HepG2 (cell line): Measurements from ENCODE around the gene ZNF213. TPM values are rescaled to one million over a fixed set of nuclear protein-coding genes. Genes with fewer than 3 reads are reported as not detected.

Experiments used
- ATF7 ChIP-seq, 2 experiments: fragments of 450-650 bp in 1 of 2; sonication (generic) in 1 of 2; formaldehyde crosslinking in 1 of 2; IDR thresholded peaks; 2 replicates each; pipeline versions ENCODE4 v1.4.0 to v1.6.1; 2016 to 2020; ENCODE audit warnings: antibody characterized with exemption in 1 of 2, mild to moderate bottlenecking in 1 of 2, missing genetic modification reagents in 1 of 2
- CEBPZ ChIP-seq: IDR thresholded peaks from 2 replicates; pipeline ENCODE4 v1.6.1; 2012; ENCODE audit warnings: low read length, improper control_type of control experiment
- HOMEZ ChIP-seq: IDR thresholded peaks from 2 replicates; pipeline ENCODE4 v1.6.1; 2016; ENCODE audit warnings: low read depth
- NFIB ChIP-seq: sonication (generic); formaldehyde crosslinking; IDR thresholded peaks from 2 replicates; pipeline ENCODE4 v1.9.0; 2021; ENCODE audit warnings: missing genetic modification reagents, mild to moderate bottlenecking, borderline replicate concordance
- NFRKB ChIP-seq: fragments of 450-650 bp; IDR thresholded peaks from 2 replicates; pipeline ENCODE4 v1.6.1; 2017
- NFYC ChIP-seq: IDR thresholded peaks from 2 replicates; pipeline ENCODE4 v1.6.1; 2016; ENCODE audit warnings: missing genetic modification reagents, missing compliant biosample characterization
- POLR2G ChIP-seq: fragments of 200-400 bp; formaldehyde crosslinking; IDR thresholded peaks from 2 replicates; pipeline ENCODE4 v1.6.1; 2018; ENCODE audit warnings: mild to moderate bottlenecking, low read depth, low read length, moderate library complexity
- RBAK ChIP-seq: sonication (generic); formaldehyde crosslinking; IDR thresholded peaks from 2 replicates; pipeline ENCODE4 v1.5.1; 2020; ENCODE audit warnings: mild to moderate bottlenecking, missing genetic modification reagents
- SATB2 ChIP-seq: sonication (generic); formaldehyde crosslinking; IDR thresholded peaks from 2 replicates; pipeline ENCODE4 v1.5.0; 2020; ENCODE audit warnings: missing genetic modification reagents
- SNAPC4 ChIP-seq: sonication (generic); formaldehyde crosslinking; IDR thresholded peaks from 2 replicates; pipeline ENCODE4 v1.4.0; 2020; ENCODE audit warnings: mild to moderate bottlenecking, missing genetic modification reagents
- ZMAT3 ChIP-seq: sonication (generic); formaldehyde crosslinking; conservative IDR thresholded peaks from 2 replicates; pipeline ENCODE4 v1.7.0; 2021; ENCODE audit warnings: missing genetic modification reagents
- ZNF574 ChIP-seq: sonication (generic); formaldehyde crosslinking; IDR thresholded peaks from 2 replicates; pipeline ENCODE4 v1.4.0; 2020; ENCODE audit warnings: missing genetic modification reagents
- ZNF883 ChIP-seq: sonication (generic); formaldehyde crosslinking; IDR thresholded peaks from 2 replicates; pipeline ENCODE4 v1.5.1; 2020; ENCODE audit warnings: mild to moderate bottlenecking, missing genetic modification reagents; ENCODE audit errors: not compliant biosample characterization
- ZSCAN5A ChIP-seq: sonication (generic); formaldehyde crosslinking; IDR thresholded peaks from 2 replicates; pipeline ENCODE4 v1.8.0; 2022; ENCODE audit warnings: mild to moderate bottlenecking, missing genetic modification reagents, borderline replicate concordance
- polyA plus RNA-seq, 8 experiments: library from polyadenylated mRNA; depleted of rRNA in 3 of 8; stranded (reverse) in 7 of 8; unstranded in 1 of 8; fragments of >200 nt; fragmentation: Illumina TruSeq in 4 of 8; extraction: Trizol in 4 of 8; gene quantifications; 2 replicates each; pipeline versions ENCODE4 v1.2.1 to v1.2.3, GENCODE V29; 2011 to 2016; ENCODE audit warnings: low read depth in 4 of 8, missing spikeins in 1 of 8, mixed read lengths in 1 of 8; ENCODE audit not compliant: insufficient read depth in 1 of 8
- total RNA-seq, 5 experiments: library from RNA; depleted of rRNA; stranded (reverse); fragments of >200 nt; fragmentation: Illumina TruSeq; extraction: Trizol; gene quantifications; 2 replicates each; pipeline ENCODE4 v1.2.3, GENCODE V29; 2016; ENCODE audit warnings: low read depth in 1 of 5

The ZNF213 gene
- total and polyA plus RNA-seq, 2 of the 13 experiments (the other 11 are each of a cell fraction or from before 2014, with no cell fraction given) = 0.59 to 0.97 TPM

- TF ChIP-seq SNAPC4 (CRISPR knock-in tag) (peak; percentile 64; the same call in 1 of the 2 replicates), ZNF883 (CRISPR knock-in tag) (no peak), NFYC (CRISPR knock-in tag) (peak; percentile 89), HOMEZ (CRISPR knock-in tag) (no peak), SATB2 (CRISPR knock-in tag) (no peak), ZNF574 (CRISPR knock-in tag) (peak; percentile 75), POLR2G (peak; percentile 86), ATF7 (IDR thresholded peaks at IDR 0.05) (no peak), ATF7 (CRISPR knock-in tag; IDR thresholded peaks at IDR 0.05) (no peak), CEBPZ (no peak), RBAK (no peak), NFIB (no peak), NFRKB (no peak), ZMAT3 (no peak), ZSCAN5A (CRISPR knock-in tag) (no peak)
These were observed at the start of gene ZNF213 (continued) for GRCh38 chr16:3134338-3135125.
